GM19324 (cell line): ENCODE results near the gene COL4A2.
"Not testable (repeated sequence)": the region's sequence is repeated elsewhere in the genome, so short reads cannot be mapped to it uniquely, and the experiment has no call there.

ENCODE experiments used
- ATAC-seq: cut with Tn5 transposase; IDR thresholded peaks from one replicate; pipeline ENCODE4 v1.9.1; 2021; ENCODE audit warnings: mild to moderate bottlenecking, moderate library complexity; ENCODE audit not compliant: unreplicated experiment, low FRiP score

Gene COL4A2

GRCh38 chr13:110447801-110448200 lies 140.7 kb downstream of the COL4A2 start:
- no peak for ATAC-seq

GRCh38 chr13:110448230-110448629 lies 141.1 kb downstream of the COL4A2 start:
- no peak for ATAC-seq

- no peak for ATAC-seq
Observed at GRCh38 chr13:110448677-110449076, 141.6 kb downstream of the COL4A2 start.

- ATAC-seq = no peak
Observed at GRCh38 chr13:110449219-110450015, 142.3 kb downstream of the COL4A2 start.

- ATAC-seq = no peak
Observed at GRCh38 chr13:110450016-110450900, 143.2 kb downstream of the COL4A2 start.

- no peak for ATAC-seq
Observed at GRCh38 chr13:110450941-110451730, 144.1 kb downstream of the COL4A2 start.

- ATAC-seq = not testable (repeated sequence)
Observed at GRCh38 chr13:110453091-110453490, 146.0 kb downstream of the COL4A2 start.

- ATAC-seq = no peak
Observed at GRCh38 chr13:110453797-110454196, 146.7 kb downstream of the COL4A2 start.

- ATAC-seq = no peak
Observed at GRCh38 chr13:110454227-110454859, 147.3 kb downstream of the COL4A2 start.

- no peak for ATAC-seq
Observed at GRCh38 chr13:110454956-110455355, 147.9 kb downstream of the COL4A2 start.

GRCh38 chr13:110455444-110455843 lies 148.4 kb downstream of the COL4A2 start:
- no peak for ATAC-seq

- peak; percentile 98 for ATAC-seq
Observed at GRCh38 chr13:110455941-110456340, 148.9 kb downstream of the COL4A2 start.

- ATAC-seq = no peak
Observed at GRCh38 chr13:110456550-110456949, 149.5 kb downstream of the COL4A2 start.

GRCh38 chr13:110457361-110457760 lies 150.3 kb downstream of the COL4A2 start:
- ATAC-seq = no peak

- ATAC-seq = no peak
Observed at GRCh38 chr13:110458017-110458416, 150.9 kb downstream of the COL4A2 start.

GRCh38 chr13:110458594-110459365 lies 151.7 kb downstream of the COL4A2 start:
- no peak for ATAC-seq

GRCh38 chr13:110462091-110462490 lies 155.0 kb downstream of the COL4A2 start:
- ATAC-seq = no peak

GRCh38 chr13:110463156-110463555 lies 156.1 kb downstream of the COL4A2 start:
- no peak for ATAC-seq

- ATAC-seq = no peak
Observed at GRCh38 chr13:110463871-110464510, 156.9 kb downstream of the COL4A2 start.
